ENCODE measurements around the gene SPTLC2.
A peak's percentile ranks its signal among the peaks of the same experiment; 100 is the strongest.

The SPTLC2 gene

GRCh38 chr14:77498120-77498979 is 118.1 kb downstream of the SPTLC2 start, which contains the start of gene ISM2:
TSS of gene ISM2 (minus strand) at chr14:77498816. CDS start at chr14:77498793, 23 bp downstream.
- DNase-seq: no peak

- DNase-seq: no peak
These were observed 121.1 kb downstream of the SPTLC2 start for GRCh38 chr14:77495334-77495733.

GRCh38 chr14:77491056-77491455 is 125.4 kb downstream of the SPTLC2 start:
- DNase-seq: no peak

GRCh38 chr14:77490347-77490986 is 126.0 kb downstream of the SPTLC2 start:
- no peak for DNase-seq

GRCh38 chr14:77489041-77489440 is 127.4 kb downstream of the SPTLC2 start:
- no peak for DNase-seq

- DNase-seq: peak; percentile 33
These were observed 127.9 kb downstream of the SPTLC2 start for GRCh38 chr14:77488558-77488957.

- DNase-seq: no peak
These were observed 130.3 kb downstream of the SPTLC2 start for GRCh38 chr14:77485901-77486678.

- no peak for DNase-seq
These were observed 131.2 kb downstream of the SPTLC2 start for GRCh38 chr14:77485256-77485655.

GRCh38 chr14:77482422-77482821 is 134.0 kb downstream of the SPTLC2 start:
- no peak for DNase-seq

- DNase-seq: no peak
These were observed 137.6 kb downstream of the SPTLC2 start for GRCh38 chr14:77478796-77479195.

GRCh38 chr14:77478029-77478428 is 138.4 kb downstream of the SPTLC2 start:
- DNase-seq: no peak

GRCh38 chr14:77475432-77476115 is 140.9 kb downstream of the SPTLC2 start:
- no peak for DNase-seq

GRCh38 chr14:77474479-77475177 is 141.8 kb downstream of the SPTLC2 start:
- DNase-seq: no peak

GRCh38 chr14:77473921-77474320 is 142.5 kb downstream of the SPTLC2 start:
- no peak for DNase-seq

- no peak for DNase-seq
These were observed 146.1 kb downstream of the SPTLC2 start for GRCh38 chr14:77470224-77470870.

GRCh38 chr14:77469539-77469938 is 146.9 kb downstream of the SPTLC2 start:
- DNase-seq: no peak

- no peak for DNase-seq
These were observed 147.4 kb downstream of the SPTLC2 start for GRCh38 chr14:77469067-77469505.

GRCh38 chr14:77467801-77468200 is 148.6 kb downstream of the SPTLC2 start:
- DNase-seq: no peak

GRCh38 chr14:77459072-77459723 is 157.2 kb downstream of the SPTLC2 start:
- DNase-seq: peak; percentile 56

GRCh38 chr14:77458249-77458950 is 158.0 kb downstream of the SPTLC2 start:
- no peak for DNase-seq

Measured in NCI-H524 treated with DMSO at 0.1 percent for 48 hours (cell line).